NOMO-1 treated with dmso at 0.1 percent for 144 hours (cell line): ENCODE results near the gene RNF213.
"Not testable (repeated sequence)": the region's sequence is repeated elsewhere in the genome, so short reads cannot be mapped to it uniquely, and the experiment has no call there.

ENCODE experiments used
- DNase-seq: peaks from one replicate; lab custom pipeline; 2025; ENCODE audit not compliant: unreplicated experiment; lab: John Stamatoyannopoulos, UW

The RNF213 gene

DNA sequence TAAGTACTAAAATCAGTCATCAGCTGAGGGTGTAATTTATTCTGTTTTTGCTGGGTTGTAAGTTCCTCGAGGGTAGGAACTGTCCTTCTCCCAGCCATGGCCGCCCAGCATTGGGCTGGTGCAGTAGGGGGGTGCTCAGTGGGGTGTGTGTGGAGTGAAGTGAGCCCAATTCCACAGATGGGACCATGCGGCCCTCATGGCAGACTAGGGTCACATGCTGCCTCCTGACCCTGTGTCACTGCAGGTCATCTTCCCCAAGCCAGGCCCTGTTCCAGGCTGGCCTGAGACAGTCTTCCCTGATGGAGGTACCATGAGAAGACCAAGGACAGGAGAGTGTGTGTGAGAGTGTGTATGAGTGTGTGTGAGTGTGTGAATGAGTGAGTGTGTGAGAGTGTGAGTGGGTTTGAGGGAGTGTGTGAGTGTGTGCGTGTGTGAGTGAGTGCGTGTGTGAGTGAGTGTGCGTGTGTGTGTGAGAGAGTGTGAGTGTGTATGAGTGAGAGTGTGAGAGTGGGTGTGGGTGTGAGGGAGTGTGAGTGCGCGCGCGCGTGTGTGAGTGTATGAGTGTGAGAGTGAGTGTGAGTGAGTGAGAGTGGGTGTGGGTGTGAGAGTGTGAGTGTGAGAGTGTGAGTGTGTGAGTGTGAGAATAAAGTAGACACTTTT is 36.7 kb upstream of the RNF213 start:
- no peak for DNase-seq

DNA sequence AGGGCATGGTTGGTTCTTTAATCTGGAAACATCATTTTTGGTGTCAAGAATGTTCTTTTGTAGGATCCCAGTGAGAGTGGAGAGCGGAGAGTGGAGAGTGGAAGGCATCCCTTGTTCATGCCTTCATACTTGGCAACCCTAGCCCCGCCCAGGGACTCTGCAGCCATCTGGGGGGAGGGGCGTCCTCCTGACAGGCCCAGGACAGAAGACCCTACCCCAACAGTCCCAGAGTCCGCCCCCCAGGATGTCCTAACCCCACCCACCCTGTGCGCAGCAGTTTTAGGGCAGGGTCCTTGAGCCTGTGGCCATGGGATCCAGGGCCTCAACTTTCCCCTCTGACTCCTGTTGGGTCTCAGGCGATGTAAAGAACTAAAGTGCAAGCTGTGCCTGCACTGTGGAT is 36.0 kb upstream of the RNF213 start:
- no peak for DNase-seq

DNA sequence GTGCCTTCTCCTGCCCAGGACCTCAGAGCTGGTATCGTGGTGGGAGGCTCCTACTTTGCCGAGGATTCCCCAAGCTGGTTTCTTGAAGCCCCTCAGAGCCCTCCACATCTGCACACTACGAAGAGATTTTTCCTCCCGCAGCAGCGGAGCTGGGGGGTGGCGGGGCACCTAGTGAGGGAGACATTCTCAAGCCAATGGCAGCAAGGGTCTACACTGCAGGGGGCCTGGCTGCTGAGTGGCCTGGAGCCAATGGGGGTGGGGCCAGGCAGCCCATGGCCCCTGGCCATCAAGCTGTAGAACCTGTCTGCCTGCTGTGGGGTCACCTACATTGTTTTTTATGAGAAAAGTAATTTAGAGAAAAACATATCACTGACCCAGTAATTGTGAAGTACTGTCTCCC is 35.4 kb upstream of the RNF213 start:
- DNase-seq: no peak

DNA sequence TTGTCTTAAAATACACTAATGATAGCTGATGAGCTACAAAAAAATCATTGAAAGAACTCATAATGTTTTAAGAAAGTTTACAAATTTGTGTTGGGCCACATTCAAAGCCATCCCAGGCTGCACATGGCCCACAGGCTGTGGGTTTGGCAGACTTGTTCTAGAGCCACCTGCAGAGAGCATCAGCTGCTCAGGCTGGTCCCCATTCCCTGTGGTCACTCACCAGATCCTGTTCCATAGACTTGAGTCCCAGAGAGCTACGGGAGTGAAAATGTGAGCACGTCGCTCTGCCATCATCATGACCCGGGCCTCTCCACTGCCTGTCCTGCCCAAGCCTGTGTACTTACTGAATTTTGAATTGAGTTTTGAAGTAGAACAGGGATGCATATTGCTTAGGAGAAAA is 33.5 kb upstream of the RNF213 start:
- DNase-seq: no peak

DNA sequence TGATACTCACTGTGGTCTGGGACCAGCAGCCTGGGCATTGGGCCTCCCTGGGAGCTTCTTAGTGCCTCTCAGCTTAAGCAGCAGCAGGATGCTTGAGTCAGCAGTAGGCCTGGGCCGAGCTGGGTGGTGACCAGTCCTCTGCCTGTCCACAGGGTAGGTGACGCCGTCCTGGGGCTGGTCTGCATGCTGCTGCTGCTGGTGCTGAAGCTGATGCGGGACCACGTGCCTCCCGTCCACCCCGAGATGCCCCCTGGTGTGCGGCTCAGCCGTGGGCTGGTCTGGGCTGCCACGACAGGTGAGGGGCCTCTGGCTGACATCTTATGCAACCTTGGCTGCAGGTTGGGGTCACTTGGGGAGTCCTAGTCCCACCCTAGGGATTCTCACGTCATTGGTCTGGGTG is 33.0 kb upstream of the RNF213 start:
- no peak for DNase-seq

DNA sequence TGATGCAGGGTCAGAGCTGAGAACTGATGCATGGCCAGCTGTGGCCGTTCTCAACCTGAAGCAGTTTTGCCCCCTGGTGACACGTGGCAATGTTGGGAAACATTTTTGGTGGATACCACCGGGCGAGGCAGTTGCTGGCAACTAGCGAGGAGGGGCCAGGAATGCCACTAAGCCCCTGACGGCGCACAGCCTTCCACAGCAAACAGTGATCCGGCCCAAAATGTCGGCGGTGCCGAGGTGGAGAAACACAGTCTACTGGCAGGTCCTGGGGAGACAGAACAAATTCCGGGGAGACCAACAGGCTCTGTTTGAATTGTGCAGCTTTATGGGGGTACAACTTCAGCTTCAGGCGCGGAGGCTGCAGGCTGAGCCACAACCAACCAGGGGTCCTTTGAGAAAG is 32.2 kb upstream of the RNF213 start:
- no peak for DNase-seq

DNA sequence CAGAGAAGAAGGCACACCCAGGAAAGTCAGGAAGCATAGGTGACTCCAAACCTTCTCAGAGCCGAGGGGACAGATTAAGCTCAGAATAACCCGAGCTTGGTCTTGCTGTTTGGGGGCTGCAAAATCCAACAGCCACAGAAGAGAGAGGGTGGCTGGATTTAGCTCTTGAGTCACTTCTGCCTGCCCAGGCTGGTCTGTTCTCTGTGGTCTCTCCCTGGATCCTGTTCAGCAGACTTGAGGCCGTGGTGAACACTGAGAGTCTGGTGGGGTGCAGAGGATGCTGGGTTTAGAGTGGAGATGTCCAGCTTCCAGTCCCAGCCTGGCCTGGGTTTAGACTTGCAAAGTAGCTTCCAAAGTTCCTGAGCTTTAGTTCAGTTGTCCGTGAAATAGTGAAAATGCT is 31.6 kb upstream of the RNF213 start:
- DNase-seq: no peak

DNA sequence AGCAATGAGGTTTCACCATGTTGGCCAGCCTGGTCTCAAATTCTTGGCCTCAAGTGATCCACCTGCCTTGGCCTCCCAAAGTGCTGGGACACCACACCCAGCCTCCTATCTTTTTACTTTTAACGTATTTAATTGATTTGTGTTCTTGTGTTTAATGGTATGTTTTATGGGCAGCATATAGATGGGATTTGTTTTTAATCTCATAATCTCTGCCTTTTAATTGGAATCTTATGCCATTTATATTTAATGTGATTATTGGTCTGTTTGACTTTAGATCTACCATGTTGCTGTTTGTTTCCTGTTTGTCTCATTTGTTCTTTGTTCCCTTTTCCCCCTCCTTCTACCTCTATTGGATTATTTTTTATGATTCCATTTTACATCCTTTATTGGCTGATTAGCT is 28.2 kb upstream of the RNF213 start:
- DNase-seq: no peak

DNA sequence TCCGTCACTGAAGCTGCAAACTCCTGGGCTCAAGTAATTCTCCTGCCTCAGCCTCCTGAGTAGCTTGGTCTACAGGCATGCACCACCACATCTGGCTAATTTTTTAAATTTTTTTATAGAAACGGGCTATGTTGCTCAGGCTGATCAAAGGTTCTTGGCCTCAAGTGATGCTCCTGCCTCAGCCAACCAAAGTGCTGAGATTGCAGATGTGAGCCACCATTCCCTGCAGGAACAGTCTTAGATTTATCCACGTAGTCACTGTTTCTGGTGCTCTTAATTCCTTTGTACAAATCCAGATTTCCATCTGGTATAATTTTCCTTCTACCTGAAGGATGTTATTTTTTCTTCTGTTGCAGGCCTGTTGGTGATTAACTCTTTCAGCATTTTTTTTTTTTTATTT is 27.4 kb upstream of the RNF213 start:
- DNase-seq: no peak

DNA sequence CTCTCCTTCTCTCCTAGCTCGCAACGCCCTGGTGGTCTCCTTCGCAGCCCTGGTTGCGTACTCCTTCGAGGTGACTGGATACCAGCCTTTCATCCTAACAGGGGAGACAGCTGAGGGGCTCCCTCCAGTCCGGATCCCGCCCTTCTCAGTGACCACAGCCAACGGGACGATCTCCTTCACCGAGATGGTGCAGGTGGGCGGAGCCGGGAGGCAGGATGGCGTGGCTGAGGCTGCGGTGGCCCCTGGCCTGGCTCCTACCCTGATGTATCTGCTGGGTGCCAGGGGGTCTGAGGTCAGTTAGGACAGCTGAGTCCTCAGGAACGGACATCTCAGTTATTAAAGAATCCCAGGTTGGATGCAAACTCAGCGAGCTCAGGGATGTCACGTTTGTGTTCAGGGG is 23.7 kb upstream of the RNF213 start:
- DNase-seq: no peak

DNA sequence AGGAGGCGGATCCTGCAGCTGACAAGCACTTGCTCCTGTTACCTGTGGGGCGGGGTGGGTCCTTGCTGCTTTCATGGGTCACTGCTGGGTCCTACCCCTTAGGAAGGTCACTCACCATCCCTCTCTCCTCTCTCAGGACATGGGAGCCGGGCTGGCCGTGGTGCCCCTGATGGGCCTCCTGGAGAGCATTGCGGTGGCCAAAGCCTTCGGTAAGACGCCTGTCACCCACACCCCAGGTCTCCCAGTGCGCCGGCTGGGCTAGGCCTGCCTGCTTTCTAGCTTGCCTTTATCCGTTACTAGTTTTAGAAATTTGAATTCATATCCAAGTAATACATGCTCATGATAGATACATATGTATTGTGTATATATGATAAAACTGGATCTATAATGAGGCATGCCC is 23.3 kb upstream of the RNF213 start:
- DNase-seq: no peak

DNA sequence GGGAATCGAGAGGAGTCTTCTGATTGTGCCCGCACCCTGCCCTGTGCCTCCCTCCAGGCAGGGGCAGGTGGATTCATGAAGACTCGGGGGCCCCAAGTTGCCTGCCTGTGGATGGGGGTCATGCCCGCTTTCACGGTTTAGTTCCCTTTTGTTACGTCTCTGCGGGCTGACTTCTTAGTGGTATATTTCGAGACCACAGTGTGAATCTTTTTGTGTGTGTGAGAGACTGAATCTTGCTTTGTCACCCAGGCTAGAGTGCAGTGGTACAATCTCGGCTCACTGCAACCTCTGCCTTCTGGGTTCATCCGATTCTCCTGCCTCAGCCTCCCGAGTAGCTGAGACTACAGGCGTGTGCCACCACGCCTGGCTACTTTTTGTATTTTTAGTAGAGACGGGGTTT is 18.1 kb upstream of the RNF213 start:
- DNase-seq: no peak

DNA sequence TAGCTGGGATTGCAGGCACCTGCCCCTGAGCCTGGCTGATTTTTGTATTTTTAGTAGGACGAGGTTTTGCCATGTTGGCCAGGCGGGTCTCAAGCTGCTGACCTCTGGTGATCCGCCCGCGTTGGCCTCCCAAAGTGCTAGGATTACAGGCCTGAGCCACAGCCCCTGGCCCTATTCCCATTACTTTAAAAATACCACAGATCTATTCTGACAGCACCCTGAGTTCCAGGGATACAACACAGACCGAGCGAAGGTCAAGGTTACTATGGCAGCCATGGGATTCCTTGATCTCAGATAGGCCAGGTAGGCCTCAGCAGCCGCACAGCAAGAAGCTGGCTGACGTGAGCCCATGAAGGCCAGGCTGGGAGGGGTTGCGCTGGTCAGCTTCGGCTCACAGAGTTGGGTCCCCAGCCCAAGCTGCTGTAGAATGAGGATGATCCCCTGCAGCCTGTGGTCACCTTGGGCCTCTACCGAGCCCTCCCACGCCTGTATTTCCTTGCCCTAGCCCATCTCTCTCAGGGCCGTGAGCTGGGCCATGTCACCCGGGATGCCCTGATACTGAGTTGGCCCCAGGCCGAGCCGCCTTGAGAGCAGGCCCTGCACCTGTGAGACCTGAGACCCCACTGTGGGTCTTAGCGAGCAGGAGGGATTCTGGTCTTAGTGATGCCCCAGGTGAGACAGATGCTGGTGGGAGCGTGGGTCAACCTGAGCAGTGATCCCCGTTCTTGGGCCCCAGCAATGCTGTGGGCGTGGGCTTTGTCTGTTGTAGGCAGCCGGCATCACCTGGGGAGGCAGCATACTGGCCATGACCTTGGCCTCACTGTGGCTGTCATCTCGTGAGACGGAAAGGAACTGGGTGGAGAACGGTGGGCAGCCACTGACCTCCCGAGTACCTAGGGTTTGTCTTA is 16.9 kb upstream of the RNF213 start:
- DNase-seq: no peak

DNA sequence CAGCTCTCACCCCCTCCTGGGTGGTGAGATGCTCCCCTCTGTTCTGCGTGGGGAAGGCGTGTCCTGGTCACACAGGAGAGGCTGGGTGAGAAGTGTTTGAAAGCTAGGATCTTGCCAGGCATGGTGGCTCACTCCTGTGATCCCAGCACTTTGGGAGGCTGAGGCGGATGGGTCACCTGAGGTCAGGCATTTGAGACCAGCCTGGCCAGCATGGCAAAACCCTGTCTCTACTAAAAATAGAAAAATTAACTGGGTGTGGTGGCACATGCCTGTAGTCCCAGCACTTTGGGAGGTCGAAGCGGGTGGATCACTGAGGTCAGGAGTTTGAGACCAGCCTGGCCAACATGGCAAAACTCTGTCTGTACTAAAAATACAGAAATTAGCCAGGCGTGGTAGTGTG is 16.2 kb upstream of the RNF213 start:
- DNase-seq: not testable (repeated sequence)

DNA sequence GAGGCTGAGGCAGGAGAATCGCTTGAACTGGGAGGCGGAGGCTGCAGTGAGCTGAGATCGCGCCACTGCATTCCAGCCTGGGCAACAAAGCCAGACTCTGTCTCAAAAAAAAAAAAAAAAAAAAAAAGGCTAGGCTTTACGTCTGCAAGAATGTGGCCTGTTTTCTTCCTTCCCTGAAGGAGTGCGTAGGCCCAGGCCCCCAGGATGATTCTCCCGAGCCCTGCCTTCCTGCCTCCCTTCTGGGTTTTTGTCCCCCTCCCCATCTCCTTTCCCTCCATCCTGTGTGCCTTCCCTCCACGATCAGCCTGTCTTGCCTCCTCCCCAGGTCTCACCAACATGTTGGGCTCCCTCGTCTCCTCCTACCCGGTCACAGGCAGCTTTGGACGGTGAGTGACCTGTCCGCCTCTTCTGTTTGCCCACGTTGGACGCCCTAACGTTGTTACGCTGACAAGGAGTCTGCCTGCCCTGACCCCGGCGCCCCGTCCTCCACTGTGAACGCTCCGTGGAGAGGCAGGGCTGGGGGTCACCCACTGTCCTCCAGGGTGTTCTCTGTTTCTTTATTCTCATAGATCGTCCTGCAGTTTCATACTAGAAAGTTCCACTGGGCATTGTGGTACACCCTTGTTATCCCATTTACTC is 15.7 kb upstream of the RNF213 start:
- no peak for DNase-seq

DNA sequence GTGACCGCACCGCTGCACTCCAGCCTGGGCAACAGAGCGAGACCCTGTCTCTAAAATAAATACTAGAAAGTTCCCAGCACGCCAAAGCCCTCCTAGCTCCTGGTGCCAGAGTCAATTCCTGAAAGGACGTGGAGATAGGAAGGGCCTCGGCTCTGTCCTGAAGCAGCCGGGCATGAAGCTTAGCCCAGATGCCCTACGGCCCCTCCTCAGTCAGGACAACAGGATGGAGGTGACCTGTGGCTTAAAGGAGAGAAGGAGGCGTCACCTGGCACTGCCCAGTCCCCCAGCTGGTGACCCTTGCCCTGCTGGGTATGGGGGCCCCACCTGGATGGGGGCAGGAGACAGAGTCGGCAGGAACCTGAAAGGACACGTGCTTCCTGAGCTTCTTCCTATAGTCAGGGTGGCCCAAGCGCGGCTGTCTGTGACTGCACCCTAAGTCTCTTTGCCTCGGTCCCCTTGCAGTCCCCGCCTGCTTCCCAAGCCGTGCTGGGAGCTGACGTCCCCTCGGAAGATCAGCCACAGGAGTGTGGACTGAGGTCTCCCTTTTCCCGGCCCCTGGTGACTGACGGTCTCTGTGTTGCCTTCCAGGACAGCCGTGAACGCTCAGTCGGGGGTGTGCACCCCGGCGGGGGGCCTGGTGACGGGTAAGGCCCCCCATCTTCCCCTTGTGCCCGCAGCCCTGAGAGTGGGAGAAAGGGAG is 14.9 kb upstream of the RNF213 start:
- DNase-seq: no peak

DNA sequence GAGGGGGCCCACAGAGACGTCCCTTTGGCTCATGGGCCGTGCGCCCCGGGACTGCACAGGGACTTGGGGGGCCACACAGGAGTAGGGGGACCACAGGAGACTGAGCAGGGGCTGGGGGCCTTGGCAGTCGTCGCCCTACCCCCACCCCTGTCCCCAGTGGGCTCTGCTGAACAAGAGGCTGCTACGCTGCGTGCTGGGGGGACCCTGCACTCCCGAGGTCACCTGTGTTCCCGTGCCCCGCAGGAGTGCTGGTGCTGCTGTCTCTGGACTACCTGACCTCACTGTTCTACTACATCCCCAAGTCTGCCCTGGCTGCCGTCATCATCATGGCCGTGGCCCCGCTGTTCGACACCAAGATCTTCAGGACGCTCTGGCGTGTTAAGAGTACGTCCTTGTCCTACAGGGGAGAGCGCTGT is 14.4 kb upstream of the RNF213 start:
- DNase-seq: no peak

DNA sequence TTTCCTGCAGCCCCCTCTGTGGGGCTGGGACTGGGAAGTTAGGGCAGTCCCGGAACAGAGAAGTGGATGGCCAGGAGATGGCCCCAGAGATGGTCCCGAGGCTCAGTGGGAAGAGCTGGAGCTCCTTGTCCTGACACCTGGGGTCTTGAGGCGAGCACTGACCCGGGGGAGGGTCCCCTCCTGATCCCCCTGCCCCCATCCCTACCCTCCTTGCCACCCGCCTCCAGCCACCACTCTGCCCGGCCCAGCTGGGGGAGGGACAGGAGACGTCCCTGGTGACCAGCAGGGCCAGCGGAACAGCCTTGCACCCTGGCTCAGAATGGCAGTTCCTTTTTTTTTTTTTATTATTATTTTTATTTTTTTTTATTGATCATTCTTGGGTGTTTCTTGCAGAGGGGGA is 13.9 kb upstream of the RNF213 start:
- no peak for DNase-seq

DNA sequence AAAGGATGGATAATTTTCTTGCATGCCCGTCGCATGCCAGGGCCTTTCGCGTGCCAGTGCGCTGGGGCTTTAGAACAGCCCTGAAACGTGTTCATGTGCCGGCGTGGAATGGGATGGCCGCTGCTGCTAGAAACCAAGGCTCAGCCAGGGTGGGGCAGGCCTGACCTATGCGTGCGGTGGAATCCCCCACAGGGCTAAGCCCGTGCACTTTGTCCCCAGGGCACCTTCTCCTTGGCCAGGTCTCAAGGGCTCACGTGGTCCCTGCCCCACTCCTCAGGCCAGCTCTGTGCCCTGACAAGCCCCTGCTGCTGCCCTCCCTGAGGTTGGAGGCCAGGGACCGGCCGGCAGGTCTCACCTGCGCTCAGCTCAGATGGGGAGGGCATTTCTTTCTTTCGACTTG is 13.1 kb upstream of the RNF213 start:
- no peak for DNase-seq

DNA sequence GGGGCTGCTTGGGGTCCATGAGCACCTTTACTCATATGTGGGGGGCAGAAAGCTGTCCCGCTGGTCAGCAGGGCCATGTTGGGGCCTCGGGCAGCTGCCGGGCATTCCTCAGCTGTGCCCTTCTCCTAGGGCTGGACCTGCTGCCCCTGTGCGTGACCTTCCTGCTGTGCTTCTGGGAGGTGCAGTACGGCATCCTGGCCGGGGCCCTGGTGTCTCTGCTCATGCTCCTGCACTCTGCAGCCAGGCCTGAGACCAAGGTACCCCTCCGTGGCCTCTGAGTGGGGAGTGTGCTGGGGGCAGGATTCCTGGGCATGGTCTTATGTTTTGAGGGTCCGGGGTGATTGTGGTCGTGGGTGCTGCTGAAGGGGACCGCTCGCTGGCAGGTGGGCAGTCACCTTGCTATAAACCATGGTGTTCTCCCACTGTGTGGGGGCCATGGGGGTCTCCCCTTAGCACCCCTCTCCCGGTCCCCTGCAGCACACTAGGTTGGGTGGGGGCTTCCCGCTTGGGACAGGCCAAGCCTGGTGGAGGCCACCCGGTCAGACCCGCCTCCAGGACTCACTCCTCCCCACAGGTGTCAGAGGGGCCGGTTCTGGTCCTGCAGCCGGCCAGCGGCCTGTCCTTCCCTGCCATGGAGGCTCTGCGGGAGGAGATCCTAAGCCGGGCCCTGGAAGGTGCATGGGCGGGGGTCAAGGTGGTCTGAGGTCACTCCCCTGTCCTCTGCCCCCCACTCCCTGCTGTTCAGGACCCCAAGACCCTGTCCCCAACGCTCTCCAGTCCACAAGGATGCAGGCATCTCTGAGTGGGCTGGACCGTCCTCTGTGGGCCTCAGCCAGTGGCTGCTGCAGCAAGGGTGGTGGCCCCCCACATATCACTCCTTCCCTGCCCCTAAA is 12.4 kb upstream of the RNF213 start:
- DNase-seq: no peak
